HepG2 (cell line): ENCODE results near the gene CEACAM21. TPM values are rescaled to one million over a fixed set of nuclear protein-coding genes. Genes with fewer than 3 reads are reported as not detected.

ENCODE experiments used
- ATAC-seq: fragments of 200-7000 bp; cut with Tn5 transposase; 3 replicates; pipeline ENCODE4 v1.9.1; 2020; ENCODE audit warnings: mild to moderate bottlenecking, moderate library complexity
- BruUV-seq: library from RNA; stranded (reverse); fragments of 400-500 nt; replicated peaks from 2 replicates; lab custom pipeline; 2021; lab: Mats Ljungman, UMichigan
- CTCF ChIA-PET: fragments of 300-600 bp; formaldehyde crosslinking; extraction: SDS; loops from one replicate; lab custom pipeline; 2021; ENCODE audit warnings: low total read pairs, inconsistent platforms, low intra/inter-chr PET ratio; lab: Yijun Ruan, JAX
- POLR2A ChIA-PET: fragments of 350-600 bp; sonication (Branson Sonifier 250); formaldehyde crosslinking; loops from one replicate; lab custom pipeline; 2020; ENCODE audit warnings: antibody characterized with exemption, inconsistent platforms; lab: Yijun Ruan, JAX
- DNase-seq: peaks from one replicate; pipeline ENCODE4 v3.0.0-alpha.2; 2015; ENCODE audit warnings: low spot score
- FAIRE-seq: peaks from 3 replicates; lab custom pipeline; 2011; peaks lifted over from hg19 to GRCh38; lab: Jason Lieb, UNC
- H2AFZ ChIP-seq: one replicate; pipeline ENCODE4 v1.6.1; 2011; ENCODE audit warnings: low read length, inconsistent platforms
- H3K27ac ChIP-seq: fragments of 300-600 bp; 3 replicates; pipeline ENCODE4 v1.8.0; 2011; ENCODE audit warnings: mixed run types, mild to moderate bottlenecking, mixed read lengths, low read length, inconsistent platforms; ENCODE audit not compliant: insufficient read depth; ENCODE audit errors: extremely low read length
- H3K27me3 ChIP-seq, 2 experiments: fragments of 200-600 bp in 1 of 2; 2 replicates in 1 of 2; 3 replicates in 1 of 2; pipeline versions ENCODE4 v1.6.0 to v1.8.0; 2011; ENCODE audit warnings: low read length in 2 of 2, mild to moderate bottlenecking in 2 of 2, moderate library complexity in 2 of 2, inconsistent platforms in 1 of 2; ENCODE audit not compliant: insufficient read depth in 2 of 2, control insufficient read depth in 1 of 2
- H3K36me3 ChIP-seq, 2 experiments: fragments of 200-600 bp in 1 of 2; replicated peaks in 1 of 2; 2 replicates in 1 of 2; 3 replicates in 1 of 2; pipeline versions ENCODE4 v1.5.1 to v1.8.0; 2011; ENCODE audit warnings: low read length in 2 of 2, inconsistent platforms in 1 of 2; ENCODE audit not compliant: insufficient read depth in 2 of 2, control insufficient read depth in 1 of 2
- H3K4me1 ChIP-seq: 2 replicates; pipeline ENCODE4 v1.5.1; 2012; ENCODE audit warnings: low read length, inconsistent platforms; ENCODE audit not compliant: insufficient read depth
- H3K4me2 ChIP-seq: 2 replicates; pipeline ENCODE4 v1.6.0; 2011; ENCODE audit warnings: low read depth, low read length, inconsistent platforms
- H3K4me3 ChIP-seq, 3 experiments: fragments of 200-600 bp in 1 of 3; sonication (generic), shearing (Covaris generic) in 1 of 3; replicated peaks in 1 of 3; 2 replicates each; pipeline ENCODE4 v1.5.1; 2011 to 2016; ENCODE audit warnings: low read length in 3 of 3, inconsistent platforms in 2 of 3, low read depth in 2 of 3, mild to moderate bottlenecking in 2 of 3, control low read depth in 1 of 3, mixed read lengths in 1 of 3; ENCODE audit not compliant: insufficient read depth in 1 of 3
- H3K79me2 ChIP-seq: one replicate; pipeline ENCODE4 v1.6.1; 2011; ENCODE audit warnings: low read length, inconsistent platforms; ENCODE audit not compliant: insufficient read depth
- H3K9ac ChIP-seq: 2 replicates; pipeline ENCODE4 v1.6.0; 2011; ENCODE audit warnings: mild to moderate bottlenecking, low read depth, low read length, inconsistent platforms; ENCODE audit not compliant: insufficient read depth
- H3K9me3 ChIP-seq: 2 replicates; pipeline ENCODE4 v1.5.1; 2012; ENCODE audit warnings: mild to moderate bottlenecking, low read length
- H4K20me1 ChIP-seq: 2 replicates; pipeline ENCODE4 v1.6.0; 2011; ENCODE audit warnings: inconsistent platforms, mild to moderate bottlenecking, low read length, moderate library complexity; ENCODE audit not compliant: insufficient read depth
- AKAP8 ChIP-seq: sonication (generic); formaldehyde crosslinking; IDR thresholded peaks from 2 replicates; pipeline ENCODE4 v1.5.1; 2020; ENCODE audit warnings: mild to moderate bottlenecking, missing genetic modification reagents
- ATF6 ChIP-seq: sonication (generic); formaldehyde crosslinking; conservative IDR thresholded peaks from 2 replicates; pipeline ENCODE4 v1.4.0; 2020; ENCODE audit warnings: missing genetic modification reagents
- BHLHE40 ChIP-seq: IDR thresholded peaks from 2 replicates; pipeline ENCODE4 v1.6.1; 2011; ENCODE audit warnings: low read length, improper control_type of control experiment
- BORCS8-MEF2B ChIP-seq: sonication (generic); formaldehyde crosslinking; IDR thresholded peaks from 2 replicates; pipeline ENCODE4 v1.8.0; 2022; ENCODE audit warnings: mild to moderate bottlenecking, missing genetic modification reagents
- TARDBP ChIP-seq: sonication (generic); formaldehyde crosslinking; IDR thresholded peaks from 2 replicates; pipeline ENCODE4 v1.8.0; 2022; ENCODE audit warnings: mild to moderate bottlenecking, missing genetic modification reagents
- in situ Hi-C: cut with HindIII; loops from 2 replicates; pipeline ENCODE4 v1.10.0; 2017; ENCODE audit warnings: low pct_unique_long_range_greater_than_20kb; ENCODE audit not compliant: extremely low pct_ligation_motif_present
- intact Hi-C: fragments of 100-400 bp; cut with micrococcal nuclease; formaldehyde crosslinking; loops from one replicate; pipeline ENCODE4 v1.10.0; 2022; ENCODE audit not compliant: unreplicated experiment
- polyA plus RNA-seq, 8 experiments: library from polyadenylated mRNA; depleted of rRNA in 3 of 8; stranded (reverse) in 7 of 8; unstranded in 1 of 8; fragments of >200 nt; fragmentation: Illumina TruSeq in 4 of 8; extraction: Trizol in 4 of 8; gene quantifications; 2 replicates each; pipeline versions ENCODE4 v1.2.1 to v1.2.3, GENCODE V29; 2011 to 2016; ENCODE audit warnings: low read depth in 4 of 8, missing spikeins in 1 of 8, mixed read lengths in 1 of 8; ENCODE audit not compliant: insufficient read depth in 1 of 8
- total RNA-seq, 5 experiments: library from RNA; depleted of rRNA; stranded (reverse); fragments of >200 nt; fragmentation: Illumina TruSeq; extraction: Trizol; gene quantifications; 2 replicates each; pipeline ENCODE4 v1.2.3, GENCODE V29; 2016; ENCODE audit warnings: low read depth in 1 of 5
- TF ChIP-seq, protein P1 (sequence below), 2 experiments: fragments of 450-650 bp in 1 of 2; sonication (generic) in 1 of 2; formaldehyde crosslinking in 1 of 2; IDR thresholded peaks; 2 replicates each; pipeline versions ENCODE4 v1.6.1 to v1.8.0; 2016 to 2022; ENCODE audit warnings: antibody characterized with exemption in 1 of 2, mild to moderate bottlenecking in 1 of 2, missing genetic modification reagents in 1 of 2
- TF ChIP-seq, protein P2 (sequence below): sonication (generic); formaldehyde crosslinking; IDR thresholded peaks from 2 replicates; pipeline ENCODE4 v1.9.0; 2021; ENCODE audit warnings: mild to moderate bottlenecking, missing genetic modification reagents

CEACAM21 gene
- total and polyA plus RNA-seq, 2 of the 13 experiments (the other 11 are each of a cell fraction or from before 2014, with no cell fraction given), result 0.05 TPM; not detected in 1

DNA sequence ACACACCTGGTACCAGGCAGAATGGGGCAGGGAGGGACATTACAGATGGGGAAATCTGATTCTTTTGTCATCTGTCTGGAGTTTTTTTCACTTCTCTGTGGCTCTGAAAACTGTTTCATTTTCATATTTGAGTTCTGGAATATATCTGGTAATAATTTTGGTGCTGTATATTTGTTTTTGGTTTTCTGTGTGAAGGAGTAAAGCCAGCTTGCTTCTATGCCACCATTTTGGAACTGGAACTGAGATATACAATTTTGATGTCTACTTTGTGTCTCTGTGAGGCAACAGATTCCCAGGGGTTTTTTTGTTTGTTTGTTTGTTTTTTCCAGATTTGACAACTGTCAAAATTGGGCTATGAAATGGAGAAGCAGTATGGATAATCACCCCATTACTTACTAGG is 34.8 kb downstream of the CEACAM21 start:
- FAIRE-seq (no peak), DNase-seq (no peak), ATAC-seq (no peak)
- in situ Hi-C loops, result no loop called here
- ChIA-PET POLR2A (no interaction called here), CTCF (no interaction called here)
- H3K36me3 ChIP-seq, result no peaks in the 10 kb centered on the region
- H3K9ac ChIP-seq, result no peak overlapping the region
- BruUV-seq, result no TSS peak
- H3K4me2 ChIP-seq, result no peak overlapping the region
- H3K27me3 ChIP-seq, result no peaks in the 10 kb centered on the region; a peak in 2 of 5 replicates
- H2AFZ ChIP-seq, result no peak overlapping the region
- no peak overlapping the region for H3K4me3 ChIP-seq
- H3K9me3 ChIP-seq, result no peaks in the 10 kb centered on the region
- no peak overlapping the region for H3K27ac ChIP-seq
- H3K79me2 ChIP-seq, result no peaks in the 10 kb centered on the region
- H4K20me1 ChIP-seq, result no peaks in the 10 kb centered on the region
- intact Hi-C loops, result no loop called here
- no peaks in the 10 kb centered on the region for H3K4me1 ChIP-seq
- TF ChIP-seq, protein P1, sequence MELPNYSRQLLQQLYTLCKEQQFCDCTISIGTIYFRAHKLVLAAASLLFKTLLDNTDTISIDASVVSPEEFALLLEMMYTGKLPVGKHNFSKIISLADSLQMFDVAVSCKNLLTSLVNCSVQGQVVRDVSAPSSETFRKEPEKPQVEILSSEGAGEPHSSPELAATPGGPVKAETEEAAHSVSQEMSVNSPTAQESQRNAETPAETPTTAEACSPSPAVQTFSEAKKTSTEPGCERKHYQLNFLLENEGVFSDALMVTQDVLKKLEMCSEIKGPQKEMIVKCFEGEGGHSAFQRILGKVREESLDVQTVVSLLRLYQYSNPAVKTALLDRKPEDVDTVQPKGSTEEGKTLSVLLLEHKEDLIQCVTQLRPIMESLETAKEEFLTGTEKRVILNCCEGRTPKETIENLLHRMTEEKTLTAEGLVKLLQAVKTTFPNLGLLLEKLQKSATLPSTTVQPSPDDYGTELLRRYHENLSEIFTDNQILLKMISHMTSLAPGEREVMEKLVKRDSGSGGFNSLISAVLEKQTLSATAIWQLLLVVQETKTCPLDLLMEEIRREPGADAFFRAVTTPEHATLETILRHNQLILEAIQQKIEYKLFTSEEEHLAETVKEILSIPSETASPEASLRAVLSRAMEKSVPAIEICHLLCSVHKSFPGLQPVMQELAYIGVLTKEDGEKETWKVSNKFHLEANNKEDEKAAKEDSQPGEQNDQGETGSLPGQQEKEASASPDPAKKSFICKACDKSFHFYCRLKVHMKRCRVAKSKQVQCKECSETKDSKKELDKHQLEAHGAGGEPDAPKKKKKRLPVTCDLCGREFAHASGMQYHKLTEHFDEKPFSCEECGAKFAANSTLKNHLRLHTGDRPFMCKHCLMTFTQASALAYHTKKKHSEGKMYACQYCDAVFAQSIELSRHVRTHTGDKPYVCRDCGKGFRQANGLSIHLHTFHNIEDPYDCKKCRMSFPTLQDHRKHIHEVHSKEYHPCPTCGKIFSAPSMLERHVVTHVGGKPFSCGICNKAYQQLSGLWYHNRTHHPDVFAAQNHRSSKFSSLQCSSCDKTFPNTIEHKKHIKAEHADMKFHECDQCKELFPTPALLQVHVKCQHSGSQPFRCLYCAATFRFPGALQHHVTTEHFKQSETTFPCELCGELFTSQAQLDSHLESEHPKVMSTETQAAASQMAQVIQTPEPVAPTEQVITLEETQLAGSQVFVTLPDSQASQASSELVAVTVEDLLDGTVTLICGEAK (IDR thresholded peaks at IDR 0.05), result no peak
- TF ChIP-seq, protein P1 (CRISPR knock-in tag; IDR thresholded peaks at IDR 0.05), result no peak
- TF ChIP-seq BORCS8-MEF2B (CRISPR knock-in tag) (no peak), ATF6 (CRISPR knock-in tag) (no peak), AKAP8 (CRISPR knock-in tag) (no peak), TARDBP (no peak), BHLHE40 (no peak)
- TF ChIP-seq, protein P2, sequence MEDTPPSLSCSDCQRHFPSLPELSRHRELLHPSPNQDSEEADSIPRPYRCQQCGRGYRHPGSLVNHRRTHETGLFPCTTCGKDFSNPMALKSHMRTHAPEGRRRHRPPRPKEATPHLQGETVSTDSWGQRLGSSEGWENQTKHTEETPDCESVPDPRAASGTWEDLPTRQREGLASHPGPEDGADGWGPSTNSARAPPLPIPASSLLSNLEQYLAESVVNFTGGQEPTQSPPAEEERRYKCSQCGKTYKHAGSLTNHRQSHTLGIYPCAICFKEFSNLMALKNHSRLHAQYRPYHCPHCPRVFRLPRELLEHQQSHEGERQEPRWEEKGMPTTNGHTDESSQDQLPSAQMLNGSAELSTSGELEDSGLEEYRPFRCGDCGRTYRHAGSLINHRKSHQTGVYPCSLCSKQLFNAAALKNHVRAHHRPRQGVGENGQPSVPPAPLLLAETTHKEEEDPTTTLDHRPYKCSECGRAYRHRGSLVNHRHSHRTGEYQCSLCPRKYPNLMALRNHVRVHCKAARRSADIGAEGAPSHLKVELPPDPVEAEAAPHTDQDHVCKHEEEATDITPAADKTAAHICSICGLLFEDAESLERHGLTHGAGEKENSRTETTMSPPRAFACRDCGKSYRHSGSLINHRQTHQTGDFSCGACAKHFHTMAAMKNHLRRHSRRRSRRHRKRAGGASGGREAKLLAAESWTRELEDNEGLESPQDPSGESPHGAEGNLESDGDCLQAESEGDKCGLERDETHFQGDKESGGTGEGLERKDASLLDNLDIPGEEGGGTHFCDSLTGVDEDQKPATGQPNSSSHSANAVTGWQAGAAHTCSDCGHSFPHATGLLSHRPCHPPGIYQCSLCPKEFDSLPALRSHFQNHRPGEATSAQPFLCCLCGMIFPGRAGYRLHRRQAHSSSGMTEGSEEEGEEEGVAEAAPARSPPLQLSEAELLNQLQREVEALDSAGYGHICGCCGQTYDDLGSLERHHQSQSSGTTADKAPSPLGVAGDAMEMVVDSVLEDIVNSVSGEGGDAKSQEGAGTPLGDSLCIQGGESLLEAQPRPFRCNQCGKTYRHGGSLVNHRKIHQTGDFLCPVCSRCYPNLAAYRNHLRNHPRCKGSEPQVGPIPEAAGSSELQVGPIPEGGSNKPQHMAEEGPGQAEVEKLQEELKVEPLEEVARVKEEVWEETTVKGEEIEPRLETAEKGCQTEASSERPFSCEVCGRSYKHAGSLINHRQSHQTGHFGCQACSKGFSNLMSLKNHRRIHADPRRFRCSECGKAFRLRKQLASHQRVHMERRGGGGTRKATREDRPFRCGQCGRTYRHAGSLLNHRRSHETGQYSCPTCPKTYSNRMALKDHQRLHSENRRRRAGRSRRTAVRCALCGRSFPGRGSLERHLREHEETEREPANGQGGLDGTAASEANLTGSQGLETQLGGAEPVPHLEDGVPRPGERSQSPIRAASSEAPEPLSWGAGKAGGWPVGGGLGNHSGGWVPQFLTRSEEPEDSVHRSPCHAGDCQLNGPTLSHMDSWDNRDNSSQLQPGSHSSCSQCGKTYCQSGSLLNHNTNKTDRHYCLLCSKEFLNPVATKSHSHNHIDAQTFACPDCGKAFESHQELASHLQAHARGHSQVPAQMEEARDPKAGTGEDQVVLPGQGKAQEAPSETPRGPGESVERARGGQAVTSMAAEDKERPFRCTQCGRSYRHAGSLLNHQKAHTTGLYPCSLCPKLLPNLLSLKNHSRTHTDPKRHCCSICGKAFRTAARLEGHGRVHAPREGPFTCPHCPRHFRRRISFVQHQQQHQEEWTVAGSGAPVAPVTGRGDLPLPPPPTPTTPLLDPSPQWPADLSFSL (CRISPR knock-in tag), result no peak
